K562 (cell line): ENCODE results near the gene IFI16. TPM values are rescaled to one million over a fixed set of nuclear protein-coding genes. Genes with fewer than 3 reads are reported as not detected.

Experiments used
- ATAC-seq: fragments of 200-7000 bp; cut with Tn5 transposase; 3 replicates; pipeline ENCODE4 v1.9.1; 2020; ENCODE audit warnings: moderate library complexity
- BruUV-seq: library from RNA; stranded (reverse); fragments of 400-500 nt; replicated peaks from 2 replicates; lab custom pipeline; 2021; lab: Mats Ljungman, UMichigan
- CTCF ChIA-PET: fragments of 300-600 bp; formaldehyde crosslinking; extraction: SDS; loops from one replicate; lab custom pipeline; 2021; ENCODE audit warnings: low intra/inter-chr PET ratio; lab: Yijun Ruan, JAX
- POLR2A ChIA-PET: fragments of 300-600, 350-650 bp; sonication (Branson Sonifier 250); formaldehyde crosslinking; extraction: SDS; loops from one replicate; lab custom pipeline; 2021; ENCODE audit warnings: antibody characterized with exemption, inconsistent platforms; lab: Yijun Ruan, JAX
- DNase-seq, 4 experiments: peaks; one replicate each; pipeline versions ENCODE4 v3.0.0 to v3.0.0-alpha.2; 2011 to 2018; ENCODE audit warnings: low spot score in 3 of 4, mixed read lengths in 3 of 4; ENCODE audit errors: extremely low read depth in 1 of 4
- FAIRE-seq: peaks from 2 replicates; lab custom pipeline; 2011; peaks lifted over from hg19 to GRCh38; lab: Jason Lieb, UNC
- H2AFZ ChIP-seq: 2 replicates; pipeline ENCODE4 v1.6.0; 2011; ENCODE audit warnings: low read depth, low read length, control low read depth, inconsistent platforms
- H3K27ac ChIP-seq: fragments of 200-600 bp; 3 replicates; pipeline ENCODE4 v1.8.0; 2011; ENCODE audit warnings: low read depth, mild to moderate bottlenecking, control low read depth, inconsistent platforms, low read length, moderate library complexity, mixed read lengths; ENCODE audit errors: extremely low read depth
- H3K27me3 ChIP-seq, 2 experiments: fragments of 300-600 bp in 1 of 2; 2 replicates in 1 of 2; 3 replicates in 1 of 2; pipeline versions ENCODE4 v1.6.0 to v1.8.0; 2011; ENCODE audit warnings: inconsistent platforms in 2 of 2, low read length in 2 of 2, mild to moderate bottlenecking in 1 of 2, mixed read lengths in 1 of 2, moderate library complexity in 1 of 2; ENCODE audit not compliant: control insufficient read depth in 2 of 2, insufficient read depth in 2 of 2
- H3K36me3 ChIP-seq: fragments of 300-600 bp; 3 replicates; pipeline ENCODE4 v1.8.0; 2011; ENCODE audit warnings: mild to moderate bottlenecking, low read length, inconsistent platforms; ENCODE audit not compliant: control insufficient read depth, insufficient read depth
- H3K4me1 ChIP-seq, 2 experiments: fragments of 200-600 bp in 1 of 2; replicated peaks in 1 of 2; 2 replicates in 1 of 2; 3 replicates in 1 of 2; pipeline versions ENCODE4 v1.5.1 to v1.8.0; 2011; ENCODE audit warnings: inconsistent platforms in 2 of 2, low read length in 2 of 2, mild to moderate bottlenecking in 1 of 2, mixed read lengths in 1 of 2, moderate library complexity in 1 of 2; ENCODE audit not compliant: control insufficient read depth in 2 of 2, insufficient read depth in 2 of 2
- H3K4me2 ChIP-seq: 2 replicates; pipeline ENCODE4 v1.6.1; 2011; ENCODE audit warnings: low read length, control low read depth, inconsistent platforms, mixed read lengths; ENCODE audit not compliant: insufficient read depth
- H3K4me3 ChIP-seq: fragments of 200-600 bp; sonication (generic), shearing (Covaris generic); 2 replicates; pipeline ENCODE4 v1.5.1; 2016; ENCODE audit warnings: control low read depth, inconsistent platforms
- H3K79me2 ChIP-seq: fragments of 200-600 bp; 3 replicates; pipeline ENCODE4 v1.8.0; 2011; ENCODE audit warnings: low read length, inconsistent platforms; ENCODE audit not compliant: control insufficient read depth, insufficient read depth
- H3K9ac ChIP-seq, 2 experiments: 2 replicates each; pipeline versions ENCODE4 v1.6.0 to v1.6.1; 2011; ENCODE audit warnings: low read depth in 2 of 2, low read length in 2 of 2, control low read depth in 1 of 2, inconsistent platforms in 1 of 2, mild to moderate bottlenecking in 1 of 2, mixed read lengths in 1 of 2; ENCODE audit not compliant: insufficient read depth in 1 of 2
- H3K9me1 ChIP-seq: one replicate; pipeline ENCODE4 v1.6.0; 2011; ENCODE audit warnings: inconsistent platforms, mild to moderate bottlenecking, low read length, moderate library complexity; ENCODE audit not compliant: control insufficient read depth, insufficient read depth
- H3K9me3 ChIP-seq: replicated peaks from 2 replicates; pipeline ENCODE4 v1.5.1; 2011; ENCODE audit warnings: low read depth, low read length, inconsistent platforms; ENCODE audit not compliant: control insufficient read depth, insufficient read depth
- H4K20me1 ChIP-seq: replicated peaks from 2 replicates; pipeline ENCODE4 v1.6.1; 2011; ENCODE audit warnings: low read length, inconsistent platforms, mixed read lengths; ENCODE audit not compliant: control insufficient read depth, insufficient read depth
- CEBPB ChIP-seq: fragments of 450-650 bp; IDR thresholded peaks from 2 replicates; pipeline ENCODE4 v1.6.1; 2016; ENCODE audit warnings: missing genetic modification characterization, missing compliant biosample characterization
- CEBPG ChIP-seq, 3 experiments: fragments of 200-800 bp in 1 of 3; sonication (Bioruptor generic) in 1 of 3; sonication (generic) in 1 of 3; formaldehyde crosslinking in 1 of 3; IDR thresholded peaks in 2 of 3; conservative IDR thresholded peaks in 1 of 3; 2 replicates each; pipeline versions ENCODE4 v1.6.1 to v1.8.0; 2016 to 2022; ENCODE audit warnings: missing compliant biosample characterization in 2 of 3, missing genetic modification characterization in 2 of 3, mild to moderate bottlenecking in 1 of 3, missing genetic modification reagents in 1 of 3
- CHCHD3 ChIP-seq: fragments of 250-450 bp; sonication (Bioruptor Pico); IDR thresholded peaks from 2 replicates; pipeline ENCODE4 v2.1.2; 2022; ENCODE audit warnings: mild to moderate bottlenecking
- RAD21 ChIP-seq, 2 experiments: fragments of 250-450 bp in 1 of 2; fragments of 450-650 bp in 1 of 2; sonication (Bioruptor Pico) in 1 of 2; formaldehyde crosslinking in 1 of 2; IDR thresholded peaks in 1 of 2; conservative IDR thresholded peaks in 1 of 2; 2 replicates each; pipeline versions ENCODE4 v1.4.0 to v1.8.0; 2020 to 2022; ENCODE audit warnings: mild to moderate bottlenecking in 2 of 2, moderate library complexity in 1 of 2
- SMARCC2 ChIP-seq: fragments of 450-650 bp; IDR thresholded peaks from 2 replicates; pipeline ENCODE4 v1.6.1; 2017; ENCODE audit warnings: antibody characterized with exemption, moderate library complexity, mild to moderate bottlenecking, low read depth
- SMC3 ChIP-seq: conservative IDR thresholded peaks from 2 replicates; pipeline ENCODE4 v1.6.1; 2011; ENCODE audit warnings: low read depth, low read length, improper control_type of control experiment; ENCODE audit not compliant: insufficient read depth
- STAG1 ChIP-seq: sonication (generic); formaldehyde crosslinking; IDR thresholded peaks from 2 replicates; pipeline ENCODE4 v1.5.0; 2020; ENCODE audit warnings: missing genetic modification reagents, borderline replicate concordance
- YBX1 ChIP-seq: fragments of 450-650 bp; IDR thresholded peaks from 2 replicates; pipeline ENCODE4 v1.7.1; 2016; ENCODE audit warnings: mild to moderate bottlenecking
- WGBS: fragments of 100-300 bp; shearing (Covaris generic); methylation state at CpG from one replicate; pipeline ENCODE4 v1.1.6; 2016; ENCODE audit warnings: low coverage, mixed read lengths; ENCODE audit not compliant: insufficient coverage; ENCODE audit errors: missing lambda C conversion rate; 5-methylcytosine and 5-hydroxymethylcytosine counted together
- in situ Hi-C: fragments of 300-500 bp; cut with MboI; formaldehyde crosslinking; loops from 4 replicates; pipeline ENCODE4 v1.15.0; 2018; ENCODE audit warnings: inconsistent platforms, mixed read lengths
- intact Hi-C: fragments of 100-400 bp; cut with micrococcal nuclease; formaldehyde crosslinking; loops from 2 replicates; pipeline ENCODE4 v1.14.2; 2022
- polyA plus RNA-seq, 8 experiments: library from polyadenylated mRNA; depleted of rRNA in 4 of 8; stranded (reverse) in 5 of 8; unstranded in 3 of 8; fragments of >200 nt; fragmentation: Nextera tagmentation in 2 of 8; fragmentation: Illumina TruSeq in 1 of 8; extraction: Ambion mirVana in 2 of 8; extraction: Trizol in 1 of 8; gene quantifications; 2 replicates each; pipeline versions ENCODE4 v1.2.1 to v1.2.3, GENCODE V29; 2011 to 2014; ENCODE audit warnings: inconsistent platforms in 1 of 8, missing spikeins in 1 of 8
- total RNA-seq, 7 experiments: library from RNA; depleted of rRNA in 6 of 7; stranded (reverse); fragments of >200 nt in 6 of 7; fragmentation: Illumina TruSeq in 2 of 7; extraction: Trizol in 2 of 7; gene quantifications; 2 replicates each; pipeline versions ENCODE4 v1.2.1 to v1.2.3, GENCODE V29; 2011 to 2021; ENCODE audit warnings: low replicate concordance in 1 of 7
- TF ChIP-seq, protein P1 (sequence below): fragments of 200-800 bp; sonication (Bioruptor generic); IDR thresholded peaks from 2 replicates; pipeline ENCODE4 v1.6.1; 2017; ENCODE audit warnings: missing genetic modification characterization, missing compliant biosample characterization
- TF ChIP-seq, protein P2 (sequence below), 2 experiments: fragments of 450-650 bp; formaldehyde crosslinking in 1 of 2; IDR thresholded peaks; 2 replicates each; pipeline versions ENCODE4 v1.4.0 to v1.6.1; 2014 to 2020; ENCODE audit warnings: mild to moderate bottlenecking in 2 of 2, borderline replicate concordance in 1 of 2, low read depth in 1 of 2

The IFI16 gene
- total and polyA plus RNA-seq, 9 of the 15 experiments (the other 6 are each of a cell fraction or from before 2014, with no cell fraction given) = 0.70 to 2.8 (median 1.6) TPM

DNA sequence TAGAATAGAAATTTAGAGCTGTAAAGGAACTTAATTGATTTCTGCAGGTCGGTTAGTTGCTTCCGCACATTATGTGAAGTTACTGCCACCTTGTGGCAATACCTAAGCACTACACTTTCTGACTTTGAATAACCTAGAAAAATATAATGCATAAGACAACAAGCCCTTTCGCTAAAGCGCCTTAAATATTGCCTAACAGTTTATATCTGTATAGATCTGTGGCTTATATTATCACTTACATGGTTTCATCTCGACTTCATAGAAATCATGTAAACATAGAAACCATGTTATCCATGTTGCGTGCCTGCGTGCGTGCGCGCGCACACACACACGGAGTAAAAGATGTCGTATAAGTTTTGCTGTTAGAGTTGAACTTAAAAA, 10.9 kb upstream of the IFI16 start:
- no peak overlapping the region for H3K4me2 ChIP-seq
- TF ChIP-seq SMARCC2 = no peak
- no peak for TF ChIP-seq CEBPB
- peak; percentile 78 for TF ChIP-seq SMC3
- no peak for TF ChIP-seq YBX1
- TF ChIP-seq RAD21 (CRISPR knock-in tag; conservative IDR thresholded peaks at IDR 0.05 in 1 of 2, IDR thresholded peaks at IDR 0.05 in 1 of 2) = peak; percentile 90 to 94
- TF ChIP-seq CEBPG (CRISPR knock-in tag; IDR thresholded peaks at IDR 0.05) = no peak
- 0 out of 4 replicates have a peak, but pooled peaks of 1 of the 2 experiments have one; percentile 7 for TF ChIP-seq CEBPG (tag; conservative IDR thresholded peaks at IDR 0.05 in 1 of 2, IDR thresholded peaks at IDR 0.05 in 1 of 2)
- TF ChIP-seq, protein P1, sequence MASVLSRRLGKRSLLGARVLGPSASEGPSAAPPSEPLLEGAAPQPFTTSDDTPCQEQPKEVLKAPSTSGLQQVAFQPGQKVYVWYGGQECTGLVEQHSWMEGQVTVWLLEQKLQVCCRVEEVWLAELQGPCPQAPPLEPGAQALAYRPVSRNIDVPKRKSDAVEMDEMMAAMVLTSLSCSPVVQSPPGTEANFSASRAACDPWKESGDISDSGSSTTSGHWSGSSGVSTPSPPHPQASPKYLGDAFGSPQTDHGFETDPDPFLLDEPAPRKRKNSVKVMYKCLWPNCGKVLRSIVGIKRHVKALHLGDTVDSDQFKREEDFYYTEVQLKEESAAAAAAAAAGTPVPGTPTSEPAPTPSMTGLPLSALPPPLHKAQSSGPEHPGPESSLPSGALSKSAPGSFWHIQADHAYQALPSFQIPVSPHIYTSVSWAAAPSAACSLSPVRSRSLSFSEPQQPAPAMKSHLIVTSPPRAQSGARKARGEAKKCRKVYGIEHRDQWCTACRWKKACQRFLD (CRISPR knock-in tag) = no peak
- TF ChIP-seq CHCHD3 (CRISPR knock-in tag) = no peak
- TF ChIP-seq, protein P2, sequence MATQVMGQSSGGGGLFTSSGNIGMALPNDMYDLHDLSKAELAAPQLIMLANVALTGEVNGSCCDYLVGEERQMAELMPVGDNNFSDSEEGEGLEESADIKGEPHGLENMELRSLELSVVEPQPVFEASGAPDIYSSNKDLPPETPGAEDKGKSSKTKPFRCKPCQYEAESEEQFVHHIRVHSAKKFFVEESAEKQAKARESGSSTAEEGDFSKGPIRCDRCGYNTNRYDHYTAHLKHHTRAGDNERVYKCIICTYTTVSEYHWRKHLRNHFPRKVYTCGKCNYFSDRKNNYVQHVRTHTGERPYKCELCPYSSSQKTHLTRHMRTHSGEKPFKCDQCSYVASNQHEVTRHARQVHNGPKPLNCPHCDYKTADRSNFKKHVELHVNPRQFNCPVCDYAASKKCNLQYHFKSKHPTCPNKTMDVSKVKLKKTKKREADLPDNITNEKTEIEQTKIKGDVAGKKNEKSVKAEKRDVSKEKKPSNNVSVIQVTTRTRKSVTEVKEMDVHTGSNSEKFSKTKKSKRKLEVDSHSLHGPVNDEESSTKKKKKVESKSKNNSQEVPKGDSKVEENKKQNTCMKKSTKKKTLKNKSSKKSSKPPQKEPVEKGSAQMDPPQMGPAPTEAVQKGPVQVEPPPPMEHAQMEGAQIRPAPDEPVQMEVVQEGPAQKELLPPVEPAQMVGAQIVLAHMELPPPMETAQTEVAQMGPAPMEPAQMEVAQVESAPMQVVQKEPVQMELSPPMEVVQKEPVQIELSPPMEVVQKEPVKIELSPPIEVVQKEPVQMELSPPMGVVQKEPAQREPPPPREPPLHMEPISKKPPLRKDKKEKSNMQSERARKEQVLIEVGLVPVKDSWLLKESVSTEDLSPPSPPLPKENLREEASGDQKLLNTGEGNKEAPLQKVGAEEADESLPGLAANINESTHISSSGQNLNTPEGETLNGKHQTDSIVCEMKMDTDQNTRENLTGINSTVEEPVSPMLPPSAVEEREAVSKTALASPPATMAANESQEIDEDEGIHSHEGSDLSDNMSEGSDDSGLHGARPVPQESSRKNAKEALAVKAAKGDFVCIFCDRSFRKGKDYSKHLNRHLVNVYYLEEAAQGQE (IDR thresholded peaks at IDR 0.05; ENCODE audit: borderline replicate concordance) = peak; percentile 85; the same call in 1 of the 2 replicates
- TF ChIP-seq, protein P2 (CRISPR knock-in tag; IDR thresholded peaks at IDR 0.05; ENCODE audit: low read depth) = no peak
- TF ChIP-seq STAG1 (CRISPR knock-in tag) = peak; percentile 33; the same call in 1 of the 2 replicates

More for the DNA sequence above, 10.9 kb upstream of the IFI16 start:
- BruUV-seq = no TSS peak
- Histone ChIP-seq H3K4me3 (no peak overlapping the region), H3K27ac (no peak overlapping the region), H3K9me3 (no peaks in the 10 kb centered on the region), H3K27me3 (no peaks in the 10 kb centered on the region), H4K20me1 (no peaks in the 10 kb centered on the region), H3K9me1 (no peaks in the 10 kb centered on the region), H3K4me1 (no peaks in the 10 kb centered on the region; a peak in 1 of 5 replicates), H2AFZ (no peak overlapping the region), H3K9ac (no peak overlapping the region), H3K36me3 (no peaks in the 10 kb centered on the region), H3K79me2 (no peaks in the 10 kb centered on the region)
- in situ Hi-C loops = loop anchor here (10.0 kb wide), 1 partner anchor 204 kb away; no protein-coding TSS in a partner anchor
- ATAC-seq (peak; percentile 83), FAIRE-seq (peak; percentile 86), DNase-seq (peak; percentile 47 to 73 (median 52))
- ChIA-PET POLR2A (no interaction called here), CTCF (interaction anchor here (0.6 to 1.4 kb wide), 5 partner anchors 74 to 1035 kb away, joined by 3 to 5 read pairs (median 4); no protein-coding TSS in a partner anchor)
- WGBS = 56% methylated on average over 13 of the region's 13 CpGs
- intact Hi-C loops = loop anchor here (1.0 to 10.0 kb wide), 6 partner anchors 74 to 796 kb away; partner anchors contain the start of gene SPTA1
